ENCODE measurements around the gene TUBB4A. TPM values are rescaled to one million over a fixed set of nuclear protein-coding genes. Genes with fewer than 3 reads are reported as not detected.
A peak's percentile ranks its signal among the peaks of the same experiment; 100 is the strongest.

The TUBB4A gene
- total RNA-seq, 6 experiments from 2014 or later = 0.24 to 19.2 (median 1.4) TPM

DNA sequence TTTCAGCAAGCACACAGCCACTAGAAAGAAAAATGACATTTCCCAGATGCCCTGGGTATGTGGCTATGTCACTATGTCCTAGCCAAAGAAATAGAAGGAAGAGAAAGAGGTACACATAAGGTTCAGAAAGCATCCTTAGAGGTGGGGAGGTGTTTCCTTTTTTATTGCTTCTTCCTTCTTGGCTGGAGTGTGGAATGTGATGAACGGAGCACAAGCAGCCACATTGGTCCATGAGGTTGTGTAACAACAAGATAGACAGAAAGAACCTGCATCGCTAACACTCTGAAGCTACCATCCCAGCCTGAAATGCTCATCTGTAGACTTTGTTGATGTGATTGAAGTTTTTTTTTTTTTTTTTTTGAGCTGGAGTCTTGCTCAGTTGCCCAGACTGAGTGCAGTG, 49.2 kb downstream of the TUBB4A start:
- Histone ChIP-seq H3K27ac (no peak overlapping the region), H3K4me1 (no peaks in the 10 kb centered on the region), H3K4me3 (no peak overlapping the region), H3K9me3 (no peaks in the 10 kb centered on the region), H3K27me3 (no peaks in the 10 kb centered on the region), H3K36me3 (peaks cover 0 to 7% (median 5%) of the 10 kb centered on the region in 4 donors)
- TF ChIP-seq POLR2A (IDR thresholded peaks at IDR 0.05) = no peak
- no peak for TF ChIP-seq CTCF (IDR thresholded peaks at IDR 0.05)
- WGBS (ENCODE audit: insufficient coverage, low coverage, low lambda C conversion rate, missing lambda C conversion rate) = 100% methylated on average over 2 of the region's 2 CpGs
- DNase-seq (no peak), ATAC-seq (no peak)
- intact Hi-C loops (cut with DNase I) = no loop called here

GRCh38 chr19:6452223-6452614, 49.9 kb downstream of the TUBB4A start:
- no peak overlapping the region for H3K4me3 ChIP-seq
- H3K4me1 ChIP-seq = no peaks in the 10 kb centered on the region
- DNase-seq (no peak), ATAC-seq (peak in 1 of 4 donors; percentile 37)
- H3K36me3 ChIP-seq = peaks cover 0 to 7% (median 5%) of the 10 kb centered on the region in 4 donors
- WGBS (ENCODE audit: insufficient coverage, low coverage, low lambda C conversion rate, missing lambda C conversion rate) = 93% methylated on average over 3 of the region's 19 CpGs
- H3K27me3 ChIP-seq = no peaks in the 10 kb centered on the region
- no peak overlapping the region for H3K27ac ChIP-seq
- TF ChIP-seq POLR2A (IDR thresholded peaks at IDR 0.05) (no peak), CTCF (IDR thresholded peaks at IDR 0.05) (no peak)
- intact Hi-C loops (cut with DNase I) = no loop called here
- no peaks in the 10 kb centered on the region for H3K9me3 ChIP-seq

DNA sequence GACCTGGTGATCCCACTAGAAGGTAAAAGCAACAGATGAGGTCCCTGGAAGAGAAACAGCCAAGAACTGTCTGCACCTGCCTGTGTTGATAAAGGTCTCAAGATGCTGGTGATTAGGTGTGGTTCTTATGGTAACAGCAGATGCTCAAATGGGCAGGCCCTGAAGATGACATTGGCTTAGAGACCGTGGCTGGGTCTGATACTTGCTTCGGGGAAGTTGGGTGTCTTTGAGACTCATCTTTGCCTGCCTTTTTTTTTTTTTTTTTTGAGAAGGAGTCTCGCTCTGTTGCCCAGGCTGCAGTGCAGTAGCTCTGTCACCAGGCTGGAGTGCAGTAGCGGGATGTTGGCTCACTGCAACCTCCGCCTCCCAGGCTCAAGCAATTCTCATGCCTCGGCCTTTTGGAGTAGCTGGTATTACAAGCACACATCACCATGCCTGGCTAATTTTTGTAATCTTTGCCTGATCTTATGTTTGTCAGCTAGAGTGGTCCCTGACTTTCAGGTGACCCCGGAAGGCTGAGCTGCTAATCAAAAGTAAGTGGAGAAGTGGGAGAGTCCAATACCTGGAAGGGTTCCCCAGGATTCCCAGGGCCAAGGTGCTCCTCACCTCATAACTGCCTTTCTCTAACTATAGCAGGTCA, 50.4 kb downstream of the TUBB4A start:
- H3K9me3 ChIP-seq = no peaks in the 10 kb centered on the region

DNA sequence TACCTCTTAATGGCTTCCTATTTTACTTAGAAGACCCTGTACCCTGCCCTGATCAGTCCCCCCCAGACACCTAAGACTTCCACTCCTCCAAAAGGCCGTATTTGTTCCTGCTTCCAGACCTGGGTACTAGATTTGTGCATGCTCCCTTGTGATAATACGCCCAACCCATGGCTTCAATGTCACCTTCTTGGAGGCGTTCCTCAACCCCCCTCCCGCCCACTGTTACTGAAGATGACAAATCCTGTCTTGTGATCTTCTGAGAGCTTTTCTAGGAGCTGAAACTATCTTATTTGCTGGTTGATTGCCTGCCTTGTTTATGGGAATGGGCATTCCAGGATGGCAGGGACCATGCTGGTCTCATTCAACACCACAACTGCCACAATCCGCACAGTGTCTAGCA, 51.9 kb downstream of the TUBB4A start:
- Histone ChIP-seq H3K27ac (no peak overlapping the region), H3K4me1 (no peaks in the 10 kb centered on the region), H3K4me3 (no peak overlapping the region), H3K36me3 (peaks cover 0 to 8% (median 5%) of the 10 kb centered on the region in 4 donors), H3K27me3 (no peaks in the 10 kb centered on the region), H3K9me3 (no peaks in the 10 kb centered on the region)
- ATAC-seq (no peak), DNase-seq (no peak)
- TF ChIP-seq CTCF (IDR thresholded peaks at IDR 0.05) = no peak
- TF ChIP-seq POLR2A (IDR thresholded peaks at IDR 0.05) = no peak
- intact Hi-C loops (cut with DNase I) = no loop called here
- 90% methylated on average over 5 of the region's 5 CpGs for WGBS (ENCODE audit: insufficient coverage, low coverage, low lambda C conversion rate, missing lambda C conversion rate)

More for the DNA sequence above, 50.4 kb downstream of the TUBB4A start:
- TF ChIP-seq POLR2A (IDR thresholded peaks at IDR 0.05) (no peak), CTCF (IDR thresholded peaks at IDR 0.05) (no peak)
- peaks cover 0 to 7% (median 5%) of the 10 kb centered on the region in 4 donors for H3K36me3 ChIP-seq
- H3K4me3 ChIP-seq = no peak overlapping the region
- no peak for ATAC-seq
- 88% methylated on average over 6 of the region's 7 CpGs for WGBS (ENCODE audit: insufficient coverage, low coverage, low lambda C conversion rate, missing lambda C conversion rate)
- intact Hi-C loops (cut with DNase I) = no loop called here
- no peak overlapping the region for H3K27ac ChIP-seq
- no peaks in the 10 kb centered on the region for H3K27me3 ChIP-seq
- DNase-seq = no peak
- no peaks in the 10 kb centered on the region for H3K4me1 ChIP-seq

All from right lobe of liver (tissue), 6 donors.